Fibroblast of skin of right biceps (primary cell): Measurements from ENCODE around the gene KCNIP4.

Source experiments
- DNase-seq: peaks from one replicate; pipeline ENCODE4 v3.0.0-alpha.2; 2013

Gene KCNIP4

GRCh38 chr4:21011106-21011505, 937.5 kb downstream of the KCNIP4 start:
- DNase-seq: no peak

DNA sequence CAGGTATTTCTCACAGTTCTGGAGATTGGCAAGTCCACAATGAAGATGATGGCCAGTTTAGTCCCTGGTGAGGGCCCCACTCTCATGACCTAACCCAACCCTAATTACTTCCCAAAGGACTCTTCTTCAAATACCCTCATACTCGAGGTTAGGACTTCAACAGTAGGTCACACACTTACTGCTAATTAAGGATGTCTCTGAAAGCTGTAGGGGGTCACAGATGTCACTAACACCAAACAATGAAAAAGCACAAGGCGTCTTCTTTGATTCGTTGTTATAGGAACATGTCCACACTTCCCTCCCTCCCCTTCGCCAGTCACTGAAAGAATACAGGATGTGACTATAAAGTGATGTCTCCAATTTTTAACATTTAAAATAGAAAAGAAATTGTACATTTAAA, 938.6 kb downstream of the KCNIP4 start:
- no peak for DNase-seq

- DNase-seq: no peak
These were observed 942.9 kb downstream of the KCNIP4 start for GRCh38 chr4:21005647-21006046.

GRCh38 chr4:21002976-21003375, 945.6 kb downstream of the KCNIP4 start:
- no peak for DNase-seq

DNA sequence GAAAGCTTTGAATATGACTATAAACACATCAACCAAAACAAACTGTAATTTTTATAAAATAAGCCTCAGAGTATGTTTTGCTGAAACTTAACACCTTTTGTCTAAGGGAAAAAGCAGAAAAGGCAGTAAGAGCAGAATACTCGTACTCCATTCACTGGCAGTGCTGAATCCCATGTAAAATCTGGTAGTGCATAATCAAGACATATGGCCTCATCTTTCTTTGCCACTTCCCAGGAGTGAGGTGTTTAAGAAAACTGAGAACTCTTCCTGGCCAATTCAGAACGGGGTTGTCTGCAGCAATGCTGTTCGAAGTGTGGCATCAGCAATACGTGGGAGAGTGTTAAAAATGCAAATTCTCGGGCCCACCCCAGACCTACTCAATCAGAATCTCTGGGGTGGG, 946.3 kb downstream of the KCNIP4 start:
- no peak for DNase-seq

DNA sequence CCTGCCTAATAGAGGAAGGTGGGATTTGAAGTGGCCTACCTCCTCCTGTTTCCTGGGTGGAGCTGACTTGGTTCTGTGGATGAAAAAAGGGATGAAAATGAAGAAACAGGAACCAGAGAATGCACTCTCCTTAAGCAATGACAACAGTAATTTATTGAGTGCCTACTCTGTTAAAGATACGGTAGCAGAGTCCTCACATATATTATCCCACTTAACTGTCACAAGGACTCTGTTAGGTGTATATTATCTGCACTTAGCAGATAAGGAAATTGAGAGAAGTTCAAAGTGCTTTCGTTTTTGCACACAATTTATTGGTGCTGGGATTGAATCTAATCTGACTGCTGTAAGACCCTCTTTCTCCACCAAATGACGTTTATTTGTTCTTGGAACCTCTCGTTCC, 947.1 kb downstream of the KCNIP4 start:
- DNase-seq: no peak

GRCh38 chr4:20997886-20998285, 950.7 kb downstream of the KCNIP4 start:
- DNase-seq: no peak

GRCh38 chr4:20995610-20996009, 953.0 kb downstream of the KCNIP4 start:
- no peak for DNase-seq

- no peak for DNase-seq
These were observed 953.6 kb downstream of the KCNIP4 start for GRCh38 chr4:20995015-20995414.

GRCh38 chr4:20992002-20992401, 956.6 kb downstream of the KCNIP4 start:
- no peak for DNase-seq

GRCh38 chr4:20987191-20987590, 961.4 kb downstream of the KCNIP4 start:
- DNase-seq: no peak

GRCh38 chr4:20984576-20984836, 964.1 kb downstream of the KCNIP4 start:
- no peak for DNase-seq

GRCh38 chr4:20983763-20984575, 964.6 kb downstream of the KCNIP4 start:
- no peak for DNase-seq

DNA sequence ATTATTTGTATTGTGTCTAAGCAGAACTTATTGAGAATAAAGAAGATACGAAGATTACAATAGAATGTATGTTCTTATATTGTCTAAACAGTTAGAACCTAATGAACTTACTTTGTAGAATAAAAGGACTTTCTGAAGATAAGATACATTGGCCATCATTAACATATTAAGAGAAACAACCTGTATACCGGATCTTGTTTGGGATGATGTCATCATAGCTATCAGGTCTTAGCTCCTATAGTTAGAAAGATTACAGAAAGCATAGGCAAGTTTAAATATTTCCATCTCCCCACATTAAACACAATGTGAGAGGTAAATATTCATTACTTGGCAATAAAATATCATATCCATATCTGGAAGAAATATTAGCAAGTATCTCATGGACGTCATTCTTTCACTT, 966.0 kb downstream of the KCNIP4 start:
- no peak for DNase-seq

DNA sequence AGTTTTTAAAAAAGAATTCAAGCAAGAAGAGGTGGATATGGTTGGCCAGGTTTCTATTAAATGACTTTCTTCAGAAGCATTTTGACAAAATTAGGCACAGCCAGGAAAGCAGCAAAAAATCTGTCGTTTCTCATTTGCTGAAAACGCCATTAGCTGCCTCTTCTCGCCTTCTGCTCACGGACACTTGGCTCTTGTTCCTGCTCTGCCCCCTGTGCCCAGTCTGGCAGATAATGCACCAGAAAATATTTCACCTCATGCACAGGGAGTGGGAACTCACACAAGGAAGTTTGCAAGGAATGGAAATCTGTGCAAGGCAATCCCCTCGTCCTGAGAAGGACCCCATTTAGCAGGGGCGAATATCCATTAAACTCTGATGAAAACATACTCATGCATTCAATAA, 988.3 kb downstream of the KCNIP4 start:
- DNase-seq: no peak

- no peak for DNase-seq
These were observed 994.0 kb downstream of the KCNIP4 start for GRCh38 chr4:20954541-20954940.

- DNase-seq: no peak
These were observed 1003.6 kb downstream of the KCNIP4 start for GRCh38 chr4:20944961-20945360.

- DNase-seq: no peak
These were observed 1004.1 kb downstream of the KCNIP4 start for GRCh38 chr4:20944451-20944850.

- no peak for DNase-seq
These were observed 1010.4 kb downstream of the KCNIP4 start for GRCh38 chr4:20938204-20938603.

GRCh38 chr4:20926529-20926928, 1022.0 kb downstream of the KCNIP4 start:
- no peak for DNase-seq

- no peak for DNase-seq
These were observed 1023.4 kb downstream of the KCNIP4 start for GRCh38 chr4:20925176-20925575.

DNA sequence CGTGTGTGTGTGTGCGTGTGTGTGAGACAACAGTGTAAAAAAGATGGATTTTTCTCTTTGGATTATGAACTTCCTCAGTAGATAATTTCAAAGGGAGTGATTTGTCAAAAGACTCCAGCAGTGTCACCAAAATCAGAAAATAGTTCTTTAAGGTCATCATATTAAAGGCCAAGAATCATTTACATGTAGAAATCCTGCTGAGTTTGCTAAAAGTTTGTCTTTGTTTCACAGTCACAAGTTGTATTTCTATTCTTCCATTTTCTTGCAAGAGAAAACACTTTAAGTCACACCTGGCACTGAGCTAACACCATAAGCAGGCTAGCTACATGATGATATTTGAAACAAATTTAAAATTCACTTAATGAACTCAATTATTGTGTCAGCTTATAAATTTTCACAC, 1025.6 kb downstream of the KCNIP4 start:
- no peak for DNase-seq

GRCh38 chr4:20916106-20916505, 1032.5 kb downstream of the KCNIP4 start:
- no peak for DNase-seq

DNA sequence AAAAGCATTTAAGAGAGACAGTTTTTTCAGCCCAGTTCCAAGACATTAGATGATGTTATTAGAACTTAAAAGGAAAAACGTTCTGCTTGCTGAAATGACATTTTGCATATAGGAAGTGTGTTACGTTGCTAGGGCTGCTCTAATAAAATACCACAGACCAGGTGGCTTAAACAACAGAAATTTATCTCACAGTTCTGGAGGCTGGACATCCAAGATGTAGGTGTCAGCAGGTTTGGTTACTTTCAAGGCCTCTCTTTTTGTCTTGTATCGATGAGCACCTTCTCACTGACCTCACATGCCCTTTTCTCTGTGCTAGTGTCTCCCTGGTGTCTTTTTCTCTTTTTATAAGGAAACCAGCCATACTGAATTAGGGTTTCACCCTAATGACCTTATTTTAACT, 1043.6 kb downstream of the KCNIP4 start:
- no peak for DNase-seq

GRCh38 chr4:20901851-20902250, 1046.7 kb downstream of the KCNIP4 start:
- no peak for DNase-seq

- no peak for DNase-seq
These were observed 1049.0 kb downstream of the KCNIP4 start for GRCh38 chr4:20899591-20899990.
